AG09309 (cell line): ENCODE results near the gene DPYD.
A peak's percentile ranks its signal among the peaks of the same experiment; 100 is the strongest.

ENCODE experiments used
- DNase-seq: peaks from one replicate; pipeline ENCODE4 v3.0.0-alpha.2; 2010; ENCODE audit warnings: low read depth
- H3K4me3 ChIP-seq: 2 replicates; pipeline ENCODE4 v1.5.1; 2011; ENCODE audit warnings: mild to moderate bottlenecking, low read depth, low read length, moderate library complexity; ENCODE audit not compliant: control insufficient read depth
- TF ChIP-seq, protein P1 (sequence below): IDR thresholded peaks from 2 replicates; pipeline ENCODE4 v1.5.1; 2011; ENCODE audit warnings: mild to moderate bottlenecking, low read depth, low read length, inconsistent platforms; ENCODE audit not compliant: insufficient read depth, control insufficient read depth; ENCODE audit errors: missing control alignments

DPYD gene

DNA sequence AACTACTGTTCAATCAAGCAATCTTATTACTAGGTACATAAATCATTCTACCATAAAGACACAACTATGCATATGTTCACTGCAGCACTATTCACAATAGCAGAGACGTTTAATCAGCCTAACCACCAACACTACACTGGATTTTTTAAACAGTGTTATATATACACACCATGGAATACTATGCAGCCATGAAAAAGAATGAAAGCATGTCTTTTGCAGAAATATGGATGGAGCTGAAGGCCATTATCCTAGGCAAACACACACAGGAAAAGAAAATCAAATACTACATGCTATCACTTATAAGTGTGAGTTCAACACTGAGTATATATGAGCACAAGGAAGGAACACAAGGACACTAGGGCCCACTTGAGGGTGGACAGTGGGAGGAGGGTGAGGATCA is 159.2 kb downstream of the DPYD start:
- TF ChIP-seq, protein P1, sequence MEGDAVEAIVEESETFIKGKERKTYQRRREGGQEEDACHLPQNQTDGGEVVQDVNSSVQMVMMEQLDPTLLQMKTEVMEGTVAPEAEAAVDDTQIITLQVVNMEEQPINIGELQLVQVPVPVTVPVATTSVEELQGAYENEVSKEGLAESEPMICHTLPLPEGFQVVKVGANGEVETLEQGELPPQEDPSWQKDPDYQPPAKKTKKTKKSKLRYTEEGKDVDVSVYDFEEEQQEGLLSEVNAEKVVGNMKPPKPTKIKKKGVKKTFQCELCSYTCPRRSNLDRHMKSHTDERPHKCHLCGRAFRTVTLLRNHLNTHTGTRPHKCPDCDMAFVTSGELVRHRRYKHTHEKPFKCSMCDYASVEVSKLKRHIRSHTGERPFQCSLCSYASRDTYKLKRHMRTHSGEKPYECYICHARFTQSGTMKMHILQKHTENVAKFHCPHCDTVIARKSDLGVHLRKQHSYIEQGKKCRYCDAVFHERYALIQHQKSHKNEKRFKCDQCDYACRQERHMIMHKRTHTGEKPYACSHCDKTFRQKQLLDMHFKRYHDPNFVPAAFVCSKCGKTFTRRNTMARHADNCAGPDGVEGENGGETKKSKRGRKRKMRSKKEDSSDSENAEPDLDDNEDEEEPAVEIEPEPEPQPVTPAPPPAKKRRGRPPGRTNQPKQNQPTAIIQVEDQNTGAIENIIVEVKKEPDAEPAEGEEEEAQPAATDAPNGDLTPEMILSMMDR, result no peak
- no peak overlapping the region for H3K4me3 ChIP-seq
- no peak for DNase-seq

DNA sequence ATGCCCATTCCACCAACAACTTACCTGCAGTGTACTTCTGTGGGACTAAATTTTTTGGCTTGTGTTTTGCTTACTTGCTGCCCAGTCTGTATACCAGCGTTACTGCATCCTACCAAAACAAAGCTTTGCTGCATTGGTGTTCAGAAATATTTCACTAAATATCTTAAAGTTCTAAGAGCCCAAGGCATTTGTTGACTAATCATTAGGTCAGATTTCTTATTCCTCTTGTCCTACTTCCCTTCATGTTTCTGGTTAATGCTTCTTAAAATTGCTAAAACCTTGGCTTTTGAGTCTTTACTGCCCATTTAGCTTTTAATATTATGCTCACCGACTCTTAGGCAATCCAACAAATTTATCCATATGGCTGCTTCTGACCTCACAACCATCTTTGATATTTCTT is 161.8 kb downstream of the DPYD start:
- H3K4me3 ChIP-seq, result no peak overlapping the region
- DNase-seq, result no peak
- TF ChIP-seq, protein P1, result no peak

DNA sequence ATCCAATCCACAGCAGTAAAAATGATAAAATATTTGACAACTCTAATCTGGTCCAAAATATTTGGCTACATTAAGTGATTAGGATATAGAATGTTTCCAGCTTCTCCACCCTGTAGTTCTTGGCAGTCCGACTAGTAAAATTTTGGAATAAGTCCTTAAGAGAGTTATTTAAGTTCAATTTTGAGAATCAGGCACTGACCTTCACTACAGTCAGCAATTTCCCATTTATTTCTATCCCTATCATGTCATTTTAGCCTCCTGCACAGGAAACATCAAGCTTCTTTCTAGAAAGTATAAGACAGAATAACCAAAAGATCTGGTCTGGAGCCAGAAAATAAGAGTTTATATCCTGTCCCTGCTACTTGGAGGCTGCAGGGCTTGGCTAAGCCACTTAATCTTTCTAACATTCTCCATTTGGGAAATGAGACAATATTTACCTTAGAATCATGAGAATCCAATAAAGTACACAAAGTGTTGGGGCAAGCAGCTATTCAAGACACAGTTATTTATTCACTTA is 162.2 kb downstream of the DPYD start:
- no peak overlapping the region for H3K4me3 ChIP-seq
- TF ChIP-seq, protein P1, result no peak
- DNase-seq, result no peak

DNA sequence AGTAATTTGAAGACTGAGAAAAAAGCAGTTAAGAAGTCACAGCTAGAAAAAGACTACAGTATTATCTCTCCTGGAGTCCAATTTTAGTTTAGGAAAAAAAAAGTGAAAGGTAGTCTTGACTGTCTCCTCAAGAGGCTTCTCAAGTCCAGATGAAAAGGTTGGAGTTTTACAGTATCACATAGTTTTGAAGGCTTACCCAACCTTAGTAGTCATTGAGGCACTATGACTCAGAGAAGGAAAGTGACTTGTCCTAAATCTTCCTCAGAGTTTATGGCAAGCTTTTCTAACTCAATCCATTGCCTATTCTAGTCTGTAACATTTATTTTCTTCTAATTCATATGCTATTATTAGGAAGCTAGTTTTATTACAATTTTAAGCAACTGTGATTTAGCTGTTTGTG is 174.9 kb downstream of the DPYD start:
- TF ChIP-seq, protein P1, result no peak
- peak; percentile 16 for DNase-seq
- no peak overlapping the region for H3K4me3 ChIP-seq

DNA sequence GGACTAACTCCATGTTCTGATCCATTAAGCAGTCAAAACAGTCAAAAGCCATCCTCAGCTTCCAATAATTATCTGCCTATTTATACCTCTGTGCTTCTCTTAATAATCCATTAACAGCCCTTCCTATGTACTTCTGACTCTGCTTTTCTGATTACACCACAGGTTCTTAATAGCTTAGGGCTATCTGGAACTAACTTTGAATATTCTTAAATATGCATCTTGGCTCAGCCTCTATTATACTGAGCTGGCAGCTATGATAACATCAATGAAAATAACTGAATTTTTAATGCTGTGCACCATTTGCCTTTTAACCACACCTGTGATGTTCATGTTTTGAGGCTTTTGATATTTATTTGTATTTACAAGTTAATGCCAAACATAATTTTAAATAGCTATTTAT is 175.9 kb downstream of the DPYD start:
- H3K4me3 ChIP-seq, result no peak overlapping the region
- DNase-seq, result no peak
- TF ChIP-seq, protein P1, result no peak

DNA sequence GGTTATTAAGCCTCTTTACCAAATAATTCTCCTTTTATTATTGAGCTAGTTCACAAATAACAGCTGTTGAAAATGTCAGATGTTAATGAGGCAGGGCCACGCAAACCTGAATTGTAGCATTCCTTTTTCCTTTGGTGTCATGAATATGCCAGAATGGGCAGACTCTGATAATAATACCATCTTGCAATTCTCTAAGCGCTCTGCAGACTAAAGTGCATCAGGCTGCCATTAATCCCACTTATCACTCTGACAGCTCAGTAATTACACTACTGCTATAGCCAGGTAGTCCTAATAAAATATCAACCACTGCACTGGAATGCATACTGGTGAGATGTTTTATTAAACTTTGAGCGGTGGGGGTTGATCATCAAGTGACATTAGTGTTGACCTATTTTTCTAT is 177.7 kb downstream of the DPYD start:
- TF ChIP-seq, protein P1, result no peak

DNA sequence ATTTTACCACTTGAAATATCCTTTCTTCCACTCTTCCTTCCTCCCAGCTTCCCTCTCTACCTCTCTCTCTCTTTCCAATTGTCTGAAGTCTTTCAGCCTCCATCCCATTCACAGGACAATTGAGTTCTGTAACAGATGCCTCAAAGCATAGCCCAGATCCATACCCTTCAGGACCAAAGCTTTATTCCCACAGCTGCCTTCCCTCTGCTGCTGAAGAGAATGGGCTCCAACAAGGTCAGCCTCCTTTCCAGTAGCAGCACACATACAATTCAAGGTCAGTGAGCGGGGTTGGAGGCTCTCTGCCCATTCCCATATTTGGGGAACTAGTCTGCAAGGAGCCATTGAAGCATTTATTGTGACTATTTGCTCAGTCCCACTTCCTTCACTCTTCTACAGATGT is 179.9 kb downstream of the DPYD start:
- DNase-seq, result no peak
- H3K4me3 ChIP-seq, result no peak overlapping the region
- TF ChIP-seq, protein P1, result no peak

More for the DNA sequence above, 177.7 kb downstream of the DPYD start:
- no peak overlapping the region for H3K4me3 ChIP-seq
- no peak for DNase-seq
